IMR-90 (cell line): Measurements from ENCODE around the gene CMIP. TPM values are rescaled to one million over a fixed set of nuclear protein-coding genes. Genes with fewer than 3 reads are reported as not detected.

ENCODE experiments used
- ATAC-seq: fragments of 200-7000 bp; cut with Tn5 transposase; 2 replicates; pipeline ENCODE4 v1.9.1; 2020; ENCODE audit warnings: low read depth, mild to moderate bottlenecking, moderate library complexity
- BruUV-seq: library from RNA; stranded (reverse); fragments of 400-500 nt; replicated peaks from 2 replicates; lab custom pipeline; 2021; lab: Mats Ljungman, UMichigan
- CTCF ChIA-PET: fragments of 300-600 bp; formaldehyde crosslinking; extraction: SDS; loops from one replicate; lab custom pipeline; 2021; ENCODE audit warnings: antibody characterized with exemption; lab: Yijun Ruan, JAX
- POLR2A ChIA-PET: fragments of 300-600 bp; sonication (Branson Sonifier 250); formaldehyde crosslinking; loops from one replicate; lab custom pipeline; 2022; ENCODE audit warnings: antibody characterized with exemption; ENCODE audit not compliant: unreplicated experiment; lab: Charles Lee
- DNase-seq: peaks from one replicate; pipeline ENCODE4 v3.0.0; 2013
- H2AFZ ChIP-seq: replicated peaks from 2 replicates; pipeline ENCODE3; 2013; ENCODE audit warnings: low read length, mild to moderate bottlenecking; ENCODE audit not compliant: poor library complexity
- H2AK5ac ChIP-seq: 2 replicates; pipeline ENCODE4 v1.6.1; 2013; ENCODE audit warnings: low read depth, low read length, inconsistent platforms
- H2AK9ac ChIP-seq: replicated peaks from 2 replicates; pipeline ENCODE3; 2013; ENCODE audit warnings: mild to moderate bottlenecking, low read depth, low read length, moderate library complexity; ENCODE audit not compliant: poor library complexity
- H2BK120ac ChIP-seq: 2 replicates; pipeline ENCODE4 v1.6.1; 2013; ENCODE audit warnings: low read depth, low read length, inconsistent platforms
- H2BK15ac ChIP-seq: 3 replicates; pipeline ENCODE4 v1.6.1; 2013; ENCODE audit warnings: low read depth, low read length, inconsistent platforms
- H2BK20ac ChIP-seq: 2 replicates; pipeline ENCODE4 v1.6.1; 2013; ENCODE audit warnings: low read depth, mild to moderate bottlenecking, inconsistent platforms, low read length, moderate library complexity
- H2BK5ac ChIP-seq: 2 replicates; pipeline ENCODE4 v1.6.1; 2013; ENCODE audit warnings: mild to moderate bottlenecking, low read depth, low read length, inconsistent platforms; ENCODE audit not compliant: poor library complexity, severe bottlenecking
- H3K14ac ChIP-seq: replicated peaks from 2 replicates; pipeline ENCODE4 v1.6.1; 2013; ENCODE audit warnings: low read depth, low read length, inconsistent platforms
- H3K18ac ChIP-seq: 2 replicates; pipeline ENCODE4 v1.6.1; 2013; ENCODE audit warnings: low read depth, low read length, control low read depth
- H3K23ac ChIP-seq: 2 replicates; pipeline ENCODE4 v1.6.1; 2013; ENCODE audit warnings: low read depth, low read length, inconsistent platforms
- H3K27ac ChIP-seq: 2 replicates; pipeline ENCODE4 v1.5.1; 2013; ENCODE audit warnings: mild to moderate bottlenecking, control low read depth, low read length; ENCODE audit not compliant: insufficient read depth
- H3K27me3 ChIP-seq: 2 replicates; pipeline ENCODE4 v1.6.1; 2013; ENCODE audit warnings: low read length; ENCODE audit not compliant: control insufficient read depth, insufficient read depth
- H3K36me3 ChIP-seq: 2 replicates; pipeline ENCODE4 v1.6.1; 2013; ENCODE audit warnings: low read length, mixed read lengths; ENCODE audit not compliant: control insufficient read depth, insufficient read depth
- H3K4ac ChIP-seq: 2 replicates; pipeline ENCODE4 v1.6.1; 2013; ENCODE audit warnings: low read depth, low read length, inconsistent platforms
- H3K4me1 ChIP-seq: 2 replicates; pipeline ENCODE4 v1.6.1; 2013; ENCODE audit warnings: low read length, mixed read lengths; ENCODE audit not compliant: control insufficient read depth, insufficient read depth
- H3K4me2 ChIP-seq: 2 replicates; pipeline ENCODE4 v1.6.1; 2013; ENCODE audit warnings: low read depth, mild to moderate bottlenecking, control low read depth, low read length, moderate library complexity
- H3K4me3 ChIP-seq: 2 replicates; pipeline ENCODE4 v1.5.1; 2013; ENCODE audit warnings: low read depth, mild to moderate bottlenecking, control low read depth, low read length, moderate library complexity; ENCODE audit not compliant: insufficient read depth
- H3K56ac ChIP-seq: 2 replicates; pipeline ENCODE4 v1.6.1; 2013; ENCODE audit warnings: low read length, inconsistent platforms; ENCODE audit not compliant: insufficient read depth; ENCODE audit errors: extremely low read depth
- H3K79me1 ChIP-seq, 2 experiments: 2 replicates each; pipeline ENCODE4 v1.6.1; 2013; ENCODE audit warnings: low read length in 2 of 2, inconsistent platforms in 1 of 2, low read depth in 1 of 2
- H3K9ac ChIP-seq: 2 replicates; pipeline ENCODE4 v1.6.1; 2013; ENCODE audit warnings: low read depth, low read length, control low read depth
- H3K9me1 ChIP-seq: 2 replicates; pipeline ENCODE4 v1.6.1; 2013; ENCODE audit warnings: low read length, inconsistent platforms; ENCODE audit not compliant: insufficient read depth
- H3K9me3 ChIP-seq: 2 replicates; pipeline ENCODE4 v1.6.1; 2013; ENCODE audit warnings: low read length; ENCODE audit not compliant: control insufficient read depth, insufficient read depth
- H4K20me1 ChIP-seq: 2 replicates; pipeline ENCODE4 v1.6.1; 2013; ENCODE audit warnings: low read length, inconsistent platforms; ENCODE audit not compliant: insufficient read depth
- H4K5ac ChIP-seq: 2 replicates; pipeline ENCODE4 v1.6.1; 2013; ENCODE audit warnings: mild to moderate bottlenecking, low read depth, low read length, control low read depth
- H4K8ac ChIP-seq, 2 experiments: 2 replicates each; pipeline ENCODE4 v1.6.1; 2013; ENCODE audit warnings: low read depth in 2 of 2, low read length in 2 of 2, control low read depth in 1 of 2, inconsistent platforms in 1 of 2
- H4K91ac ChIP-seq: 2 replicates; pipeline ENCODE4 v1.6.1; 2013; ENCODE audit warnings: low read depth, low read length, inconsistent platforms; ENCODE audit not compliant: insufficient read depth
- BHLHE40 ChIP-seq: fragments of 150-350 bp; IDR thresholded peaks from 2 replicates; pipeline ENCODE4 v1.6.1; 2016; ENCODE audit warnings: mild to moderate bottlenecking, low read depth, low read length
- MAFK ChIP-seq: IDR thresholded peaks from 2 replicates; pipeline ENCODE4 v1.6.1; 2012; ENCODE audit warnings: low read depth, low read length, improper control_type of control experiment
- MAZ ChIP-seq: IDR thresholded peaks from 2 replicates; pipeline ENCODE4 v1.6.1; 2012; ENCODE audit warnings: low read depth, mild to moderate bottlenecking, low read length, improper control_type of control experiment, moderate library complexity, borderline replicate concordance
- NFE2L2 ChIP-seq: fragments of 150-350 bp; IDR thresholded peaks from 2 replicates; pipeline ENCODE4 v1.6.1; 2016; ENCODE audit warnings: low read depth, mild to moderate bottlenecking, low read length
- RAD21 ChIP-seq: IDR thresholded peaks from 2 replicates; pipeline ENCODE4 v1.6.1; 2012; ENCODE audit warnings: low read length, improper control_type of control experiment
- RFX5 ChIP-seq: IDR thresholded peaks from 2 replicates; pipeline ENCODE4 v1.8.0; 2012; ENCODE audit warnings: low read depth, mild to moderate bottlenecking, low read length, moderate library complexity
- SMC3 ChIP-seq: fragments of 150-350 bp; IDR thresholded peaks from 2 replicates; pipeline ENCODE4 v1.6.1; 2016; ENCODE audit warnings: low read depth, mild to moderate bottlenecking, antibody characterized with exemption, low read length, moderate library complexity
- WGBS, 2 experiments: methylation state at CpG; one replicate each; pipeline versions ENCODE4 v1.1.5 to v1.1.7; 2013; ENCODE audit warnings: missing lambda C conversion rate in 2 of 2; ENCODE audit not compliant: insufficient read length in 1 of 2; ENCODE audit errors: extremely low coverage in 2 of 2; 5-methylcytosine and 5-hydroxymethylcytosine counted together
- dilution Hi-C: fragments of 300-500 bp; cut with HindIII; formaldehyde crosslinking; loops from one replicate; pipeline ENCODE4 v1.14.3; 2018; ENCODE audit warnings: low sequenced_read_pairs; ENCODE audit not compliant: unreplicated experiment
- in situ Hi-C: fragments of 300-500 bp; cut with MboI; formaldehyde crosslinking; loops from 3 replicates; pipeline ENCODE4 v1.14.3; 2019; ENCODE audit warnings: low sequenced_read_pairs, inconsistent platforms, mixed read lengths
- intact Hi-C: fragments of 100-400 bp; cut with micrococcal nuclease; formaldehyde crosslinking; loops from 2 replicates; pipeline ENCODE4 v1.10.0; 2022
- polyA plus RNA-seq, 3 experiments: library from polyadenylated mRNA; depleted of rRNA; stranded (reverse); fragments of >200 nt; gene quantifications; 2 replicates each; pipeline ENCODE4 v1.2.3, GENCODE V29; 2012; ENCODE audit warnings: low replicate concordance in 1 of 3
- total RNA-seq: library from RNA; depleted of rRNA; stranded (reverse); fragments of >200 nt; gene quantifications from 2 replicates; pipeline ENCODE4 v1.2.3, GENCODE V29; 2012

The CMIP gene
- total and polyA plus RNA-seq, 2 of the 4 experiments (the other 2 are of a cell fraction), result 3.2 to 11.6 TPM

- Histone ChIP-seq H2AFZ (no peak overlapping the region), H4K8ac (no peak overlapping the region), H3K27ac (no peak overlapping the region), H3K9me3 (no peaks in the 10 kb centered on the region), H3K4me1 (peaks cover 7% of the 10 kb centered on the region), H3K23ac (no peak overlapping the region), H4K5ac (no peak overlapping the region), H2AK9ac (no peak overlapping the region), H2BK15ac (no peak overlapping the region), H3K27me3 (no peaks in the 10 kb centered on the region), H3K4ac (no peak overlapping the region), H3K79me1 (peaks cover 30 to 72% of the 10 kb centered on the region in 2 experiments), H3K4me3 (no peak overlapping the region), H2BK5ac (no peak overlapping the region), H3K9me1 (peaks cover 31% of the 10 kb centered on the region), H2BK20ac (no peak overlapping the region), H3K18ac (no peak overlapping the region), H3K56ac (no peak overlapping the region), H3K9ac (no peak overlapping the region), H4K20me1 (peaks cover 68% of the 10 kb centered on the region), H3K14ac (no peak overlapping the region), H3K36me3 (no peaks in the 10 kb centered on the region), H4K91ac (no peak overlapping the region), H2AK5ac (no peak overlapping the region), H2BK120ac (no peak overlapping the region), H3K4me2 (no peak overlapping the region)
- ChIA-PET CTCF (interaction anchor here (0.5 kb wide), 1 partner anchor 169 kb away, joined by 5 read pairs; no protein-coding TSS in a partner anchor), POLR2A (no interaction called here)
- no peak for DNase-seq
- dilution Hi-C loops, result no loop called here
- intact Hi-C loops, result no loop called here
- 41% methylated on average over 8 of the region's 24 CpGs; no CpG with 5 or more reads in 1 of the 2 experiments for whole genome bisulfite sequencing, 2 experiments
- in situ Hi-C loops, result no loop called here
- no peak for ATAC-seq
- no peak for TF ChIP-seq NFE2L2
- TF ChIP-seq BHLHE40, result no peak
- no peak for TF ChIP-seq MAZ
- no peak for TF ChIP-seq RAD21
- TF ChIP-seq RFX5, result no peak
- TF ChIP-seq SMC3, result no peak
- no peak for TF ChIP-seq MAFK
- no TSS peak for BruUV-seq
Measured at GRCh38 chr16:81571592-81572385, 127.2 kb downstream of the CMIP start.
